ENCODE measurements around the gene LIMS2.

LIMS2 gene

GRCh38 chr2:127632592-127633489, 42.5 kb downstream of the LIMS2 start:
- DNase-seq = no peak

GRCh38 chr2:127631997-127632581, 43.2 kb downstream of the LIMS2 start:
- no peak for DNase-seq

- DNase-seq = no peak
These were observed 43.8 kb downstream of the LIMS2 start for GRCh38 chr2:127631541-127631996.

- DNase-seq = no peak
These were observed 44.3 kb downstream of the LIMS2 start for GRCh38 chr2:127630864-127631540.

- DNase-seq = peak; percentile 72
These were observed 45.0 kb downstream of the LIMS2 start for GRCh38 chr2:127630096-127630863.

- DNase-seq = no peak
These were observed 45.7 kb downstream of the LIMS2 start for GRCh38 chr2:127629637-127630036.

- no peak for DNase-seq
These were observed 46.3 kb downstream of the LIMS2 start for GRCh38 chr2:127628767-127629614.

GRCh38 chr2:127627740-127628571, 47.4 kb downstream of the LIMS2 start:
- DNase-seq = no peak

GRCh38 chr2:127626917-127627739, 48.2 kb downstream of the LIMS2 start:
- DNase-seq = no peak

GRCh38 chr2:127626175-127626574, 49.2 kb downstream of the LIMS2 start:
- no peak for DNase-seq

GRCh38 chr2:127625572-127625951, 49.8 kb downstream of the LIMS2 start:
- no peak for DNase-seq

- DNase-seq = no peak
These were observed 50.4 kb downstream of the LIMS2 start for GRCh38 chr2:127624756-127625571.

GRCh38 chr2:127624320-127624755, 51.0 kb downstream of the LIMS2 start:
- no peak for DNase-seq

GRCh38 chr2:127623388-127624319, 51.7 kb downstream of the LIMS2 start:
- no peak for DNase-seq

- DNase-seq = no peak
These were observed 52.6 kb downstream of the LIMS2 start for GRCh38 chr2:127622561-127623387.

GRCh38 chr2:127621981-127622431, 53.3 kb downstream of the LIMS2 start:
- DNase-seq = no peak

- peak; percentile 59 for DNase-seq
These were observed 54.5 kb downstream of the LIMS2 start for GRCh38 chr2:127620866-127621265.
